ENCODE measurements around the gene ZBTB7C. TPM values are rescaled to one million over a fixed set of nuclear protein-coding genes. Genes with fewer than 3 reads are reported as not detected.

Gene ZBTB7C
- total RNA-seq, 3 donors from 2014 or later (not counting 1 experiment from before 2014, with no cell fraction given), result 0.07 TPM; not detected in 2

GRCh38 chr18:48256848-48257247 is 152.3 kb downstream of the ZBTB7C start:
- Mint-ChIP-seq H3K27ac (no peak overlapping the region), H3K4me1 (no peaks in the 10 kb centered on the region), H3K27me3 (ENCODE audit: low read depth in 2 of 2) (peaks cover 10 to 12% of the 10 kb centered on the region in 2 donors), H3K4me3 (no peak overlapping the region), H3K9me3 (peaks cover 4 to 8% of the 10 kb centered on the region in 2 donors), H3K36me3 (peaks cover 8% of the 10 kb centered on the region)
- H3K9me3 ChIP-seq (ENCODE audit: control insufficient read depth, insufficient read depth, low read length), result no peaks in the 10 kb centered on the region
- intact Hi-C loops (cut with micrococcal nuclease), result no loop called here
- ATAC-seq (no peak), DNase-seq (no peak)
- no peak for TF ChIP-seq CTCF (IDR thresholded peaks at IDR 0.05)
- H3K4me1 ChIP-seq (ENCODE audit: control insufficient read depth, insufficient read depth, low read length), result no peaks in the 10 kb centered on the region
- peaks cover 3% of the 10 kb centered on the region for H3K27me3 ChIP-seq (ENCODE audit: control insufficient read depth, insufficient read depth, low read length)
- no peak overlapping the region for H3K27ac ChIP-seq (ENCODE audit: low read length)
- H3K36me3 ChIP-seq (ENCODE audit: control insufficient read depth, insufficient read depth, low read length), result no peaks in the 10 kb centered on the region
- no peak overlapping the region for H3K4me3 ChIP-seq (ENCODE audit: low read length)

GRCh38 chr18:48254077-48254602 is 155.0 kb downstream of the ZBTB7C start:
- no peak for ATAC-seq
- WGBS (ENCODE audit: insufficient coverage), result 87% methylated on average over 10 of the region's 10 CpGs
- H3K4me3 Mint-ChIP-seq, result no peak overlapping the region
- peaks cover 8% of the 10 kb centered on the region for H3K36me3 Mint-ChIP-seq
- Histone ChIP-seq H3K4me1 (ENCODE audit: control insufficient read depth, insufficient read depth, low read length) (no peaks in the 10 kb centered on the region), H3K27ac (ENCODE audit: low read length) (no peak overlapping the region), H3K27me3 (ENCODE audit: control insufficient read depth, insufficient read depth, low read length) (peaks cover 5% of the 10 kb centered on the region), H3K4me3 (ENCODE audit: low read length) (no peak overlapping the region), H3K36me3 (ENCODE audit: control insufficient read depth, insufficient read depth, low read length) (no peaks in the 10 kb centered on the region), H3K9me3 (ENCODE audit: control insufficient read depth, insufficient read depth, low read length) (no peaks in the 10 kb centered on the region)
- no peak for DNase-seq
- H3K4me1 Mint-ChIP-seq, result no peaks in the 10 kb centered on the region
- no peak overlapping the region for H3K27ac Mint-ChIP-seq
- peaks cover 4 to 8% of the 10 kb centered on the region in 2 donors for H3K9me3 Mint-ChIP-seq
- TF ChIP-seq CTCF (IDR thresholded peaks at IDR 0.05), result no peak
- peaks cover 10 to 12% of the 10 kb centered on the region in 2 donors for H3K27me3 Mint-ChIP-seq (ENCODE audit: low read depth in 2 of 2)
- intact Hi-C loops (cut with micrococcal nuclease), result no loop called here

GRCh38 chr18:48252525-48252924 is 156.7 kb downstream of the ZBTB7C start:
- no peak for DNase-seq
- WGBS (ENCODE audit: insufficient coverage), result 88% methylated on average over 1 of the region's 3 CpGs
- H3K27me3 ChIP-seq (ENCODE audit: control insufficient read depth, insufficient read depth, low read length), result peaks cover 5% of the 10 kb centered on the region
- Mint-ChIP-seq H3K27me3 (ENCODE audit: low read depth in 2 of 2) (peaks cover 10 to 12% of the 10 kb centered on the region in 2 donors), H3K4me1 (no peaks in the 10 kb centered on the region), H3K9me3 (peaks cover 4 to 8% of the 10 kb centered on the region in 2 donors), H3K4me3 (no peak overlapping the region), H3K27ac (no peak overlapping the region), H3K36me3 (peaks cover 8% of the 10 kb centered on the region)
- TF ChIP-seq CTCF (IDR thresholded peaks at IDR 0.05), result no peak
- no peak overlapping the region for H3K4me3 ChIP-seq (ENCODE audit: low read length)
- intact Hi-C loops (cut with micrococcal nuclease), result no loop called here
- no peak overlapping the region for H3K27ac ChIP-seq (ENCODE audit: low read length)
- no peaks in the 10 kb centered on the region for H3K4me1 ChIP-seq (ENCODE audit: control insufficient read depth, insufficient read depth, low read length)
- ATAC-seq, result no peak
- H3K36me3 ChIP-seq (ENCODE audit: control insufficient read depth, insufficient read depth, low read length), result no peaks in the 10 kb centered on the region
- no peaks in the 10 kb centered on the region for H3K9me3 ChIP-seq (ENCODE audit: control insufficient read depth, insufficient read depth, low read length)

GRCh38 chr18:48250918-48251317 is 158.3 kb downstream of the ZBTB7C start:
- no peaks in the 10 kb centered on the region for H3K36me3 ChIP-seq (ENCODE audit: control insufficient read depth, insufficient read depth, low read length)
- Mint-ChIP-seq H3K27me3 (ENCODE audit: low read depth in 2 of 2) (peaks cover 10 to 12% of the 10 kb centered on the region in 2 donors), H3K27ac (no peak overlapping the region), H3K36me3 (no peaks in the 10 kb centered on the region), H3K4me1 (no peaks in the 10 kb centered on the region), H3K9me3 (peaks cover under 1 to 2% of the 10 kb centered on the region in 2 donors), H3K4me3 (no peak overlapping the region)
- H3K4me1 ChIP-seq (ENCODE audit: control insufficient read depth, insufficient read depth, low read length), result no peaks in the 10 kb centered on the region
- DNase-seq, result no peak
- no peak for TF ChIP-seq CTCF (IDR thresholded peaks at IDR 0.05)
- no peaks in the 10 kb centered on the region for H3K9me3 ChIP-seq (ENCODE audit: control insufficient read depth, insufficient read depth, low read length)
- H3K4me3 ChIP-seq (ENCODE audit: low read length), result no peak overlapping the region
- peaks cover 5% of the 10 kb centered on the region for H3K27me3 ChIP-seq (ENCODE audit: control insufficient read depth, insufficient read depth, low read length)
- ATAC-seq, result no peak
- intact Hi-C loops (cut with micrococcal nuclease), result no loop called here
- no peak overlapping the region for H3K27ac ChIP-seq (ENCODE audit: low read length)
- 71% methylated on average over 2 of the region's 3 CpGs for WGBS (ENCODE audit: insufficient coverage)
